WTC11 (cell line): ENCODE data around the gene ZNF550. TPM values are rescaled to one million over a fixed set of nuclear protein-coding genes. Genes with fewer than 3 reads are reported as not detected.
A peak's percentile ranks its signal among the peaks of the same experiment; 100 is the strongest.

Experiments used
- ATAC-seq: fragments of 200-7000 bp; cut with Tn5 transposase; 2 replicates; pipeline ENCODE4 v1.10.0; 2021; ENCODE audit warnings: mild to moderate bottlenecking, moderate library complexity
- CTCF ChIA-PET: fragments of 300-600 bp; sonication (Branson Sonifier 250); formaldehyde crosslinking; loops from one replicate; lab custom pipeline; 2021; ENCODE audit warnings: antibody characterized with exemption; lab: Charles Lee
- POLR2A ChIA-PET: fragments of 350-600 bp; sonication (Branson Sonifier 250); formaldehyde crosslinking; loops from one replicate; lab custom pipeline; 2021; ENCODE audit warnings: antibody characterized with exemption; lab: Charles Lee
- DNase-seq: peaks from one replicate; pipeline ENCODE4 v3.0.0; 2021; ENCODE audit warnings: low spot score
- H3K27ac Mint-ChIP-seq: 2 replicates; pipeline ENCODE4 v1.8.0; 2021; ENCODE audit warnings: mixed read lengths
- H3K27me3 Mint-ChIP-seq: 2 replicates; pipeline ENCODE4 v1.8.0; 2021; ENCODE audit warnings: low read depth, mild to moderate bottlenecking, moderate library complexity, mixed read lengths
- H3K36me3 Mint-ChIP-seq: 2 replicates; pipeline ENCODE4 v1.8.0; 2021; ENCODE audit warnings: mixed read lengths
- H3K4me1 Mint-ChIP-seq: 2 replicates; pipeline ENCODE4 v1.8.0; 2022; ENCODE audit warnings: mixed read lengths
- H3K4me3 Mint-ChIP-seq: 2 replicates; pipeline ENCODE4 v1.8.0; 2021; ENCODE audit warnings: mild to moderate bottlenecking, moderate library complexity, mixed read lengths
- H3K9me3 Mint-ChIP-seq: 2 replicates; pipeline ENCODE4 v1.8.0; 2021; ENCODE audit warnings: mixed read lengths
- ARID4B ChIP-seq: sonication (generic); formaldehyde crosslinking; IDR thresholded peaks from 2 replicates; pipeline ENCODE4 v1.8.0; 2023; ENCODE audit warnings: missing genetic modification reagents, mild to moderate bottlenecking, borderline replicate concordance
- E2F4 ChIP-seq: sonication (generic); formaldehyde crosslinking; IDR thresholded peaks from 2 replicates; pipeline ENCODE4 v1.8.1; 2022; ENCODE audit warnings: low read depth, mild to moderate bottlenecking, moderate library complexity, missing genetic modification reagents, borderline replicate concordance
- ERG ChIP-seq: fragments of 250-450 bp; sonication (Bioruptor Pico); IDR thresholded peaks from 2 replicates; pipeline ENCODE4 v1.8.0; 2021; ENCODE audit warnings: mild to moderate bottlenecking
- FOXK1 ChIP-seq: sonication (generic); formaldehyde crosslinking; IDR thresholded peaks from 2 replicates; pipeline ENCODE4 v1.8.0; 2022; ENCODE audit warnings: mild to moderate bottlenecking, moderate library complexity, missing genetic modification reagents
- JAZF1 ChIP-seq: fragments of 250-450 bp; sonication (Bioruptor Pico); IDR thresholded peaks from 2 replicates; pipeline ENCODE4 v1.9.0; 2021; ENCODE audit warnings: moderate library complexity, mild to moderate bottlenecking, inconsistent platforms
- KAT7 ChIP-seq: sonication (generic); formaldehyde crosslinking; IDR thresholded peaks from 2 replicates; pipeline ENCODE4 v1.8.1; 2023; ENCODE audit warnings: missing genetic modification reagents, mild to moderate bottlenecking, borderline replicate concordance
- MAX ChIP-seq: sonication (generic); formaldehyde crosslinking; IDR thresholded peaks from 2 replicates; pipeline ENCODE4 v1.8.0; 2022; ENCODE audit warnings: mild to moderate bottlenecking, missing genetic modification reagents
- MYBL2 ChIP-seq: sonication (generic); formaldehyde crosslinking; IDR thresholded peaks from 2 replicates; pipeline ENCODE4 v1.8.1; 2023; ENCODE audit warnings: mild to moderate bottlenecking, moderate library complexity, missing genetic modification reagents
- NFATC4 ChIP-seq: fragments of 250-450 bp; sonication (Bioruptor Pico); IDR thresholded peaks from 2 replicates; pipeline ENCODE4 v1.9.0; 2021; ENCODE audit warnings: mild to moderate bottlenecking
- NR3C1 ChIP-seq: sonication (generic); formaldehyde crosslinking; conservative IDR thresholded peaks from 2 replicates; pipeline ENCODE4 v1.8.1; 2023; ENCODE audit warnings: low read depth, mild to moderate bottlenecking, missing genetic modification reagents
- PRRX2 ChIP-seq: fragments of 250-450 bp; sonication (Bioruptor Pico); IDR thresholded peaks from 2 replicates; pipeline ENCODE4 v1.8.0; 2021; ENCODE audit warnings: mild to moderate bottlenecking
- RELA ChIP-seq: sonication (generic); formaldehyde crosslinking; IDR thresholded peaks from 2 replicates; pipeline ENCODE4 v1.8.1; 2022; ENCODE audit warnings: missing genetic modification reagents, mild to moderate bottlenecking, borderline replicate concordance
- SMAD4 ChIP-seq: sonication (generic); formaldehyde crosslinking; IDR thresholded peaks from 2 replicates; pipeline ENCODE4 v1.8.0; 2022; ENCODE audit warnings: mild to moderate bottlenecking, missing genetic modification reagents
- STAT6 ChIP-seq: sonication (generic); formaldehyde crosslinking; conservative IDR thresholded peaks from 2 replicates; pipeline ENCODE4 v1.8.1; 2023; ENCODE audit warnings: mild to moderate bottlenecking, low read depth, missing genetic modification reagents, moderate library complexity
- ZNF138 ChIP-seq: sonication (generic); formaldehyde crosslinking; conservative IDR thresholded peaks from 2 replicates; pipeline ENCODE4 v1.8.1; 2022; ENCODE audit warnings: mild to moderate bottlenecking, moderate library complexity, missing genetic modification reagents
- ZNF219 ChIP-seq: sonication (generic); formaldehyde crosslinking; IDR thresholded peaks from 2 replicates; pipeline ENCODE4 v1.8.0; 2023; ENCODE audit warnings: missing genetic modification reagents, mild to moderate bottlenecking, borderline replicate concordance
- ZNF423 ChIP-seq: fragments of 250-450 bp; sonication (Bioruptor Pico); IDR thresholded peaks from 2 replicates; pipeline ENCODE4 v2.1.2; 2022; ENCODE audit warnings: mild to moderate bottlenecking, moderate library complexity
- ZNF425 ChIP-seq: fragments of 250-450 bp; sonication (Bioruptor Pico); conservative IDR thresholded peaks from 2 replicates; pipeline ENCODE4 v1.9.0; 2021; ENCODE audit warnings: mild to moderate bottlenecking
- total RNA-seq: library from RNA; stranded (reverse); gene quantifications from 3 replicates; pipeline ENCODE4 v1.2.3, GENCODE V29; 2021

Gene ZNF550
- total RNA-seq, 1 experiment from 2014 or later, result 17.5 TPM

GRCh38 chr19:57576661-57577060 is 17.0 kb upstream of the ZNF550 start:
- no peak for ATAC-seq
- no peak for TF ChIP-seq RELA
- TF ChIP-seq, all 79 proteins: peak for 0
- peaks cover 74% of the 10 kb centered on the region for H3K9me3 Mint-ChIP-seq
- H3K4me1 Mint-ChIP-seq, result peaks cover 18% of the 10 kb centered on the region
- ChIA-PET POLR2A (no interaction called here), CTCF (no interaction called here)
- H3K36me3 Mint-ChIP-seq, result peaks cover 70% of the 10 kb centered on the region
- no peak for DNase-seq
- peak overlapping the region; percentile 14; the same call in 1 of the 2 replicates for H3K4me3 Mint-ChIP-seq
- peaks cover 5% of the 10 kb centered on the region; the same call in 1 of the 2 replicates for H3K27me3 Mint-ChIP-seq
- no peak overlapping the region for H3K27ac Mint-ChIP-seq

- H3K9me3 Mint-ChIP-seq, result peaks cover 97% of the 10 kb centered on the region
- no peak overlapping the region for H3K4me3 Mint-ChIP-seq
- ATAC-seq, result no peak
- ChIA-PET POLR2A (no interaction called here), CTCF (no interaction called here)
- TF ChIP-seq MAX (no peak), ZNF138 (CRISPR knock-in tag) (no peak), JAZF1 (no peak), ZNF425 (no peak), ERG (CRISPR knock-in tag) (no peak), KAT7 (CRISPR knock-in tag) (no peak), NFATC4 (CRISPR knock-in tag) (no peak), ARID4B (CRISPR knock-in tag) (no peak), FOXK1 (CRISPR knock-in tag) (no peak), ZNF423 (CRISPR knock-in tag) (no peak), NR3C1 (CRISPR knock-in tag) (no peak), PRRX2 (no peak)
- peaks cover 91% of the 10 kb centered on the region for H3K36me3 Mint-ChIP-seq
- H3K4me1 Mint-ChIP-seq, result peaks cover 2% of the 10 kb centered on the region; the same call in 1 of the 2 replicates
- DNase-seq, result no peak
- no peak overlapping the region for H3K27ac Mint-ChIP-seq
- peaks cover 15% of the 10 kb centered on the region for H3K27me3 Mint-ChIP-seq
These were observed 12.8 kb upstream of the ZNF550 start for GRCh38 chr19:57572415-57572947.

GRCh38 chr19:57570707-57571106 is 11.0 kb upstream of the ZNF550 start:
- Mint-ChIP-seq H3K36me3 (peaks cover 92% of the 10 kb centered on the region), H3K4me1 (no peaks in the 10 kb centered on the region), H3K27ac (no peak overlapping the region), H3K9me3 (peaks cover 99% of the 10 kb centered on the region), H3K4me3 (no peak overlapping the region), H3K27me3 (peaks cover 29% of the 10 kb centered on the region)
- no peak for DNase-seq
- no peak for TF ChIP-seq MYBL2
- TF ChIP-seq NFATC4 (CRISPR knock-in tag), result no peak
- TF ChIP-seq PRRX2, result no peak
- no peak for TF ChIP-seq ZNF219
- TF ChIP-seq STAT6 (CRISPR knock-in tag), result no peak
- no peak for TF ChIP-seq E2F4
- TF ChIP-seq KAT7 (CRISPR knock-in tag), result no peak
- TF ChIP-seq SMAD4 (CRISPR knock-in tag), result no peak
- ATAC-seq, result no peak
- CTCF ChIA-PET, result no interaction called here
- POLR2A ChIA-PET, result no interaction called here
